Testis (tissue), 3 donors: ENCODE results near the gene ATG7. TPM values are rescaled to one million over a fixed set of nuclear protein-coding genes. Genes with fewer than 3 reads are reported as not detected.
A peak's percentile ranks its signal among the peaks of the same experiment; 100 is the strongest.
"Not testable (repeated sequence)": the region's sequence is repeated elsewhere in the genome, so short reads cannot be mapped to it uniquely, and the experiment has no call there.

Source experiments
- DNase-seq: peaks from one replicate; pipeline ENCODE4 v3.0.0-alpha.2; 2019
- H3K27ac ChIP-seq, 2 donors: fragments of 200-600 bp; sonication (generic); one replicate each; pipeline ENCODE4 v1.5.1; 2019
- H3K27me3 ChIP-seq: fragments of 200-600 bp; sonication (generic); one replicate; pipeline ENCODE4 v1.5.1; 2019
- H3K36me3 ChIP-seq: fragments of 200-600 bp; sonication (generic); one replicate; pipeline ENCODE4 v1.5.1; 2017; ENCODE audit warnings: low read depth; ENCODE audit errors: missing control alignments
- H3K4me1 ChIP-seq: fragments of 200-600 bp; sonication (generic); one replicate; pipeline ENCODE4 v1.5.1; 2019
- H3K4me3 ChIP-seq, 2 donors: fragments of 200-600 bp; sonication (generic); one replicate each; pipeline ENCODE4 v1.5.1; 2017 to 2019
- H3K9me3 ChIP-seq: fragments of 200-600 bp; sonication (generic); one replicate; pipeline ENCODE4 v1.5.1; 2017
- POLR2A ChIP-seq: fragments of 450-650 bp; IDR thresholded peaks from one replicate; pipeline ENCODE4 v1.6.1; 2017; ENCODE audit warnings: antibody characterized with exemption, mild to moderate bottlenecking, moderate library complexity
- WGBS, 2 donors: methylation state at CpG; one replicate each; pipeline ENCODE4 v1.1.5; 2018; 5-methylcytosine and 5-hydroxymethylcytosine counted together
- intact Hi-C: fragments of 100-400 bp; cut with DNase I; formaldehyde crosslinking; loops from one replicate; pipeline ENCODE4 v1.15.1; 2023; ENCODE audit warnings: low total_unique reads
- polyA plus RNA-seq: library from polyadenylated mRNA; stranded (reverse); fragments of 350-450 nt; fragmentation: Illumina TruSeq; extraction: RNeasy Lipid Tissue Mini Kit (QIAGEN cat#74804); gene quantifications from one replicate; pipeline ENCODE4 v1.2.3, GENCODE V29; 2014; ENCODE audit warnings: low read depth, low replicate concordance; ENCODE audit not compliant: insufficient read depth
- total RNA-seq, 2 donors: library from RNA; depleted of rRNA; stranded (reverse); fragments of >200 nt; gene quantifications; one replicate each; pipeline ENCODE4 v1.2.3, GENCODE V29; 2016
- TF ChIP-seq, protein P1 (sequence below), 3 experiments: fragments of 450-650 bp in 2 of 3; fragments of 200-600 bp in 1 of 3; sonication (generic) in 1 of 3; IDR thresholded peaks; one replicate each; pipeline ENCODE4 v1.5.1; 2016 to 2019; ENCODE audit warnings: antibody characterized with exemption in 3 of 3, mild to moderate bottlenecking in 2 of 3, moderate library complexity in 1 of 3

ATG7 gene
- total and polyA plus RNA-seq, 3 donors from 2014 or later: 52.9 to 95.4 (median 86.0) TPM

DNA sequence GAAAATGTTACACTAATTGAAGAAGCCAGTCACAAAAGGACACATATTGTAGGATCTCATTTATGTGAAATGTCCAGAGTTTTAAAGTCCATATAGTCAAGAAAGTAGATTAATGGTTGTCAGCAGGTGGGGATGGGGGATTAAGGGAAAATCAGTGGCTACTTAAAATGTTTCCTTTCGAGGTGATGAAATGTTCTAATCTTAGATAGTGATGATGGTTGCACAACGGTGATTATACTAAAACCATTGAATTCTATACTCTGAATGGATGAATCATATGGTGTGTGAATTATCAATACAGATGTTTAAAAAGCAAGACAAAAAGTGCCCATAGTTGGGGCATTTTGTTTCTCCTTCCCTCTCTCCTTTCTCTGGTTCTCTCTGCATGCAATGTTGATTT is 164.6 kb downstream of the ATG7 start:
- 72 to 82% methylated on average over 2 of the region's 2 CpGs for WGBS, 2 donors
- Histone ChIP-seq H3K4me3 (no peak overlapping the region), H3K27me3 (no peaks in the 10 kb centered on the region), H3K9me3 (no peaks in the 10 kb centered on the region), H3K27ac (no peak overlapping the region), H3K4me1 (peaks cover 17% of the 10 kb centered on the region), H3K36me3 (no peaks in the 10 kb centered on the region)
- no peak for TF ChIP-seq POLR2A
- TF ChIP-seq, protein P1, sequence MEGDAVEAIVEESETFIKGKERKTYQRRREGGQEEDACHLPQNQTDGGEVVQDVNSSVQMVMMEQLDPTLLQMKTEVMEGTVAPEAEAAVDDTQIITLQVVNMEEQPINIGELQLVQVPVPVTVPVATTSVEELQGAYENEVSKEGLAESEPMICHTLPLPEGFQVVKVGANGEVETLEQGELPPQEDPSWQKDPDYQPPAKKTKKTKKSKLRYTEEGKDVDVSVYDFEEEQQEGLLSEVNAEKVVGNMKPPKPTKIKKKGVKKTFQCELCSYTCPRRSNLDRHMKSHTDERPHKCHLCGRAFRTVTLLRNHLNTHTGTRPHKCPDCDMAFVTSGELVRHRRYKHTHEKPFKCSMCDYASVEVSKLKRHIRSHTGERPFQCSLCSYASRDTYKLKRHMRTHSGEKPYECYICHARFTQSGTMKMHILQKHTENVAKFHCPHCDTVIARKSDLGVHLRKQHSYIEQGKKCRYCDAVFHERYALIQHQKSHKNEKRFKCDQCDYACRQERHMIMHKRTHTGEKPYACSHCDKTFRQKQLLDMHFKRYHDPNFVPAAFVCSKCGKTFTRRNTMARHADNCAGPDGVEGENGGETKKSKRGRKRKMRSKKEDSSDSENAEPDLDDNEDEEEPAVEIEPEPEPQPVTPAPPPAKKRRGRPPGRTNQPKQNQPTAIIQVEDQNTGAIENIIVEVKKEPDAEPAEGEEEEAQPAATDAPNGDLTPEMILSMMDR (IDR thresholded peaks at IDR 0.05): no peak
- intact Hi-C loops: no loop called here
- no peak for DNase-seq

DNA sequence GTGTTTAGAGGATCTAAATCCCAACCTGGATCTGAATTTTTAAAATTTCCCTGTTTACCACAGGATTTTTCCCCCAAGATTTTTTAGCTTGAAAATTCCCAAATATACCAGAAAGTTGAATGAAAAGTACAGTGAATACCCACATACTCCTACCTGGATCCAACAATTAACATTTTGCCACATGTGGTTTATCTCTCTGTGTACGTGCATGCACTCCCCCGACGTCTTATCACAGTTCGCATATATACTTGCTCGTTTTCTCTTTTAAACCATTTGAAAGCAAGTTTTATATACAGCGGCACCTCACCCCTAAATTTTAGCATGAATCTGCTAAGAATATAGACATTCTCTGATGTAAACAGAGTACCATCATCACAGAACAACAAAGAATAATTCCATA is 165.3 kb downstream of the ATG7 start:
- Histone ChIP-seq H3K27me3 (no peaks in the 10 kb centered on the region), H3K9me3 (no peaks in the 10 kb centered on the region), H3K36me3 (no peaks in the 10 kb centered on the region), H3K4me3 (no peak overlapping the region), H3K4me1 (peaks cover 17% of the 10 kb centered on the region), H3K27ac (no peak overlapping the region)
- 74 to 85% methylated on average over 6 of the region's 6 CpGs for WGBS, 2 donors
- intact Hi-C loops: no loop called here
- TF ChIP-seq, protein P1 (IDR thresholded peaks at IDR 0.05): no peak
- TF ChIP-seq POLR2A: no peak
- DNase-seq: no peak

DNA sequence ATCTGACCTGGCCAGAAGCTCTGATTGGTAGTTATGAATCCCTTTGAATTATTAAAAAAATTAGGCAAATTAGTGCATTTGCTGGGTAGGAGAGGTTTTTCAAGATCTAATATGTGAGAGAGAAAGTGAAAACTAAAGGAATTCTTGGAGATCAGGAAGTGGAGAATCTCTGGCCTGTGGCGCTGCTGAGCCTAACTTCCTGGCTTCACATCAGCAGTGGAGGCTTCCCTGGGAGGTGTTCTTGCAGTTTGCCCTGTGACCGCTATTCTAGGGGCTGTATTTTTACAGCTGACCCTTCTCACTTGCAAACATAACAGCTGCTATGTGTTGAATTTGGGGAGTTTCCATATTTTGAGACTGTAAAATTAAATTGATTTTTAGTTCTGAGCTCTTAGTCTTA is 166.4 kb downstream of the ATG7 start:
- intact Hi-C loops: no loop called here
- TF ChIP-seq, protein P1 (IDR thresholded peaks at IDR 0.05): no peak
- TF ChIP-seq POLR2A: no peak
- Histone ChIP-seq H3K27ac (peak overlapping the region in 1 of 2 donors; percentile 14), H3K9me3 (no peaks in the 10 kb centered on the region), H3K36me3 (no peaks in the 10 kb centered on the region), H3K27me3 (no peaks in the 10 kb centered on the region), H3K4me3 (no peak overlapping the region), H3K4me1 (peaks cover 14% of the 10 kb centered on the region)
- WGBS, 2 donors: 40 to 51% methylated on average over 2 of the region's 2 CpGs
- peak; percentile 66 for DNase-seq

DNA sequence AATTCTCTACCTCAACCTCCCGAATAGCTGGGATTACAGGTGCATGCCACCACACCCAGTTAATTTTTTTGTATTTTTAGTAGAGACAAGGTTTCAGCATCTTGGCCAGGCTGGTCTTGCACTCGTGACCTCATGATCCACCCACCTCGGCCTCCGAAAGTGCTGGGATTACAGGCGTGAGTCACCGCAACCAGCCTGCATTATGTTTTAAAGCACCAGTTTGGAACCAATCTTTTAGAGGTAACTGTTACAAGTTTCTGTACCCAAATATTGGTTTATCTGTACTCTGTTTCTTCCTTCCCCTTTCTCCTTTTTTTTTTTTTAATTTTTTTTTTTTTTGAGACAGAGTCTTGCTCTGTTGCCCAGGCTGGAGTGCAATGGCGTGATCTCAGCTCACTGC is 169.1 kb downstream of the ATG7 start:
- H3K36me3 ChIP-seq, H3K27ac ChIP-seq, H3K4me1 ChIP-seq, H3K4me3 ChIP-seq, intact Hi-C loops, H3K27me3 ChIP-seq, DNase-seq, H3K9me3 ChIP-seq: not testable (repeated sequence)
- 85 to 86% methylated on average over 7 of the region's 7 CpGs for whole genome bisulfite sequencing, 2 donors

DNA sequence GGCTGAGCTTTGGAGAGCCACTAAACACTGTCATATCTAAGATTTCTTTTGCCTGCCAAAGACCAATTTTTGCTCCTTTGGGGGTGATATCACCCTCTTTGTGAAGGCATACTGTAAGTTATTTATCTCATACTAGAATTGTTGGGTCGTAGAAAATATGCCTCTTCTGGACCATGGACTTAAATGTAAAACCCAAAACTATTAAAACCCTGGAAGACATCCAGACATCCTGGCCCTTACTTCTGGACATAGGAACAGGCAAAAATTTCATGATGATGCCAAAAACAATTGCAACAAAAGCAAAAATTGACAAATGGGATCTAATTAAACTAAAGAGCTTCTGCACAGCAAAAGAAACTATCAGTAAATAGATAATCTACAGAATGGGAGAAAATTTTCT is 172.2 kb downstream of the ATG7 start:
- no peaks in the 10 kb centered on the region for H3K4me1 ChIP-seq
- H3K27me3 ChIP-seq: no peaks in the 10 kb centered on the region
- H3K36me3 ChIP-seq: no peaks in the 10 kb centered on the region
- TF ChIP-seq, protein P1 (IDR thresholded peaks at IDR 0.05): no peak
- TF ChIP-seq POLR2A: no peak
- intact Hi-C loops: no loop called here
- WGBS, 2 donors: 55 to 71% methylated on average over 1 of the region's 1 CpG
- no peak for DNase-seq
- H3K9me3 ChIP-seq: no peaks in the 10 kb centered on the region
- no peak overlapping the region for H3K4me3 ChIP-seq
- no peak overlapping the region for H3K27ac ChIP-seq

DNA sequence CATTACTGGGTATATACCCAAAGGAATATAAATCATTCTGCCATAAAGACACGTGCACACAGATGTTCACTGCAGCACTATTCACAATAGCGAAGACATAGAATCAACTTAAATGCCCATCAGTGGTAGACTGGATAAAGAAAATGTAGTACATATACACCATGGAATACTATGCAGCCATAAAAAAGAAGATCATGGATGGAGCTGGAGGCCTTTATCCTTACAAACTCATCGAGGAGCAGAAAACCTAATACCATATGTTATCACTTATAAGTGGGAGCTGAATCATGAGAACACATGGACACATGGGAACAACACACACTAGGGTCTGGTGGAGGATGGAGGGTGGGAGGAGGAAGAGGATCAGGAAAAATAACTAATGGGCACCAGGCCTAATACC is 173.0 kb downstream of the ATG7 start:
- DNase-seq, H3K4me1 ChIP-seq, H3K36me3 ChIP-seq, H3K4me3 ChIP-seq, H3K9me3 ChIP-seq, intact Hi-C loops, H3K27me3 ChIP-seq, H3K27ac ChIP-seq: not testable (repeated sequence)
- WGBS, 2 donors: 89 to 94% methylated on average over 3 of the region's 3 CpGs
